Sigmoid colon (tissue), 4 donors: Measurements from ENCODE around the gene TBL1Y.

Experiments used
- EP300 ChIP-seq, 4 donors: sonication (generic); formaldehyde crosslinking; IDR thresholded peaks; one replicate each; pipeline ENCODE4 v1.6.1; 2017; ENCODE audit warnings: antibody characterized with exemption in 4 of 4
- POLR2A ChIP-seq, 2 donors: fragments of 450-650 bp; IDR thresholded peaks; one replicate each; pipeline ENCODE4 v1.6.1; 2016; ENCODE audit warnings: antibody characterized with exemption in 2 of 2, mild to moderate bottlenecking in 2 of 2, moderate library complexity in 2 of 2
- POLR2AphosphoS5 ChIP-seq, 4 donors: sonication (generic); formaldehyde crosslinking; IDR thresholded peaks; one replicate each; pipeline ENCODE4 v1.6.1; 2017; ENCODE audit warnings: antibody characterized with exemption in 4 of 4
- TF ChIP-seq, protein P1 (sequence below), 4 experiments: fragments of 450-650 bp in 3 of 4; fragments of 200-600 bp in 1 of 4; IDR thresholded peaks; one replicate each; pipeline ENCODE4 v1.5.1; 2016 to 2019; ENCODE audit warnings: antibody characterized with exemption in 4 of 4, mild to moderate bottlenecking in 3 of 4, moderate library complexity in 2 of 4

DNA sequence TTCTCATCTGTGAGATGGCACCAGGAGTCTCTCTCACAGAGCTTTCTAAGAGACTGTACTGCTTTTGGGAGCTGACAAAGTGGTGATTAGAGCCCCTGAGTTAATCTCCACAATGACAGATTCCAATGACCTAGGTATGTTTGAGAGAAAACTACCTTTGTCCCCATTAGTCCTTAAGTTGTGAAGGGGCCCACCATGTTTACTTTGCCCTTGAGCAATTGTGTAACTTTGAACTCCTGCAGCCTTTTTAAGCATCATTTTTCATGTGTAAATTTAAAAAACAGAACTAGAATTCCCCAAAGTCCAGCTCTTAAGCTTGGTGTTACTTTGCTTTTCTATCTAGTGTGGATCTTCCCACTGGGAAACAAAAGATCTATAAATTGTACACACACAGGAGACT lies 2.9 kb downstream of the TBL1Y start:
- TF ChIP-seq, protein P1, sequence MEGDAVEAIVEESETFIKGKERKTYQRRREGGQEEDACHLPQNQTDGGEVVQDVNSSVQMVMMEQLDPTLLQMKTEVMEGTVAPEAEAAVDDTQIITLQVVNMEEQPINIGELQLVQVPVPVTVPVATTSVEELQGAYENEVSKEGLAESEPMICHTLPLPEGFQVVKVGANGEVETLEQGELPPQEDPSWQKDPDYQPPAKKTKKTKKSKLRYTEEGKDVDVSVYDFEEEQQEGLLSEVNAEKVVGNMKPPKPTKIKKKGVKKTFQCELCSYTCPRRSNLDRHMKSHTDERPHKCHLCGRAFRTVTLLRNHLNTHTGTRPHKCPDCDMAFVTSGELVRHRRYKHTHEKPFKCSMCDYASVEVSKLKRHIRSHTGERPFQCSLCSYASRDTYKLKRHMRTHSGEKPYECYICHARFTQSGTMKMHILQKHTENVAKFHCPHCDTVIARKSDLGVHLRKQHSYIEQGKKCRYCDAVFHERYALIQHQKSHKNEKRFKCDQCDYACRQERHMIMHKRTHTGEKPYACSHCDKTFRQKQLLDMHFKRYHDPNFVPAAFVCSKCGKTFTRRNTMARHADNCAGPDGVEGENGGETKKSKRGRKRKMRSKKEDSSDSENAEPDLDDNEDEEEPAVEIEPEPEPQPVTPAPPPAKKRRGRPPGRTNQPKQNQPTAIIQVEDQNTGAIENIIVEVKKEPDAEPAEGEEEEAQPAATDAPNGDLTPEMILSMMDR (IDR thresholded peaks at IDR 0.05) = no peak
- TF ChIP-seq POLR2AphosphoS5 (IDR thresholded peaks at IDR 0.05) (no peak), EP300 (IDR thresholded peaks at IDR 0.05) (no peak), POLR2A (IDR thresholded peaks at IDR 0.05) (no peak)
